GM21447 (cell line): ENCODE measurements around the gene NLRP14.
A peak's percentile ranks its signal among the peaks of the same experiment; 100 is the strongest.

Experiments used
- ATAC-seq: cut with Tn5 transposase; IDR thresholded peaks from one replicate; pipeline ENCODE4 v1.9.1; 2021; ENCODE audit not compliant: unreplicated experiment

Gene NLRP14

DNA sequence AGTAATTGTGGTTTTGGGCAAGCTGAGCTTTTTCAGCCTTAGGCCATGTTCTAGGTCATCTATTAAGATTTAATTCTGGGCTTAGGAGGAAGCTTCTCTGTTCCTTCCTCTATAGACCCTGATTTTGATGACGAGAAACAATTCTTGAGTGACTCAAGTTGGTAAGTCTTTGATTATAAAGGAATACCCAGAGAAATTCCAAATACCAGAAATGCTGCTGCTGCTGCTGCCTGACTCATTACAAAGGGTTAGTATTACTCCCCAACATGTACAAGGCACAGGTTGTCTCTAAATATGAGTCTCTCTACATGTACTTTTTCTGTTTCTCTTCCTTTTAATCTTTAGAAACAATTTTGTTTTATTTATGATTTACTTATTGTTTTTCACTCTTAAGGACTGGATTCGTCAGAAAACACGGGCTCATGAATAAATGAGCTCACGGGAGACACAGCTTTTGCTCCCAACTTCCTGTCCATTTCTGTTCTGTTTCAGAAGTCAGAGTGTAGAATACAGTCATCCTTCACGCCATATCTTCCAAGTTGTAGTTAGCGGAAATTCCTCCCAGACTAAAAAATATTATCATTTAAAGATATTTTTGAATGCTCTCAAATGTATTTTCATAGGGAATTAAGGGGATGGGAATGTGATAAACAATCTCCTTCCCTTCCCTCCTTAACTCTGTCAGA lies 36.7 kb downstream of the NLRP14 start:
- no peak for ATAC-seq

DNA sequence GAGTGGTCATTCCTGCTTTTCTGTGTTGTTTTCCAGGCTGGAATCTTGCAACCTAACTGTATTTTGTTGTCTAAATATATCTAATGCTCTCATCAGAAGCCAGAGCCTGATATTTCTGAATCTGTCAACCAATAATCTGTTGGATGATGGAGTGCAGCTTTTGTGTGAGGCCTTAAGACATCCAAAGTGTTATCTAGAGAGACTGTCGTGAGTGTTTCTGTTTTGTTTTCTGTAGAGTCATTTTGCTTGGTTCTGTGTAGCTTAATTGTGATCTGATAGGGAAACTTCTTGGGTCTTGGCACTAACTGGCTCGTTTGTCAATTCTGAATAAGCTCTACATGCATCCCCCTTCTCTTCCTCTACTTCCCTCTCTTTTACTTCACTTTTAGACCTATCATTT lies 37.4 kb downstream of the NLRP14 start:
- ATAC-seq = no peak

- ATAC-seq = no peak
These were observed 40.6 kb downstream of the NLRP14 start for GRCh38 chr11:7060868-7061267.

GRCh38 chr11:7062534-7062933 lies 42.3 kb downstream of the NLRP14 start:
- no peak for ATAC-seq

- no peak for ATAC-seq
These were observed 52.2 kb downstream of the NLRP14 start for GRCh38 chr11:7072401-7073028.

DNA sequence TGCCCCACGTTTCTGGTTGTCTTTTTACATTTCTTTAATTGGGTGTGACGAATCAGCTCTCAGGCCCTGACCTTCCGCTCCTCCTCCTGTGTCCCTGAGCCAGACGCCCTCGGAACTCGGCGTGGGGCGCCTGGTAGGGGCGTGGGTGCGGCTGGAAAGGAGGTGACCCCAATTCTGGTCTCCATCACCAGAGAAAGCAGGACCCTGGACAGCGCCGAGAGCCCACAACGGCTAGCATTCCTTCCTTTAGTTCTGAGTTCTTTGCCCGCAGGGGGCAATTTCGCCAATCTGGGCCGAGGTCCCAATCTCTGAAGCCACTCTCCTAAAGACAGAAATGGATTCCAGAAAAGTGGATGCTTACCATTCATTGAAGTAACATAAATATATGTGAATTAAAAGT lies 56.8 kb downstream of the NLRP14 start:
- no peak for ATAC-seq

DNA sequence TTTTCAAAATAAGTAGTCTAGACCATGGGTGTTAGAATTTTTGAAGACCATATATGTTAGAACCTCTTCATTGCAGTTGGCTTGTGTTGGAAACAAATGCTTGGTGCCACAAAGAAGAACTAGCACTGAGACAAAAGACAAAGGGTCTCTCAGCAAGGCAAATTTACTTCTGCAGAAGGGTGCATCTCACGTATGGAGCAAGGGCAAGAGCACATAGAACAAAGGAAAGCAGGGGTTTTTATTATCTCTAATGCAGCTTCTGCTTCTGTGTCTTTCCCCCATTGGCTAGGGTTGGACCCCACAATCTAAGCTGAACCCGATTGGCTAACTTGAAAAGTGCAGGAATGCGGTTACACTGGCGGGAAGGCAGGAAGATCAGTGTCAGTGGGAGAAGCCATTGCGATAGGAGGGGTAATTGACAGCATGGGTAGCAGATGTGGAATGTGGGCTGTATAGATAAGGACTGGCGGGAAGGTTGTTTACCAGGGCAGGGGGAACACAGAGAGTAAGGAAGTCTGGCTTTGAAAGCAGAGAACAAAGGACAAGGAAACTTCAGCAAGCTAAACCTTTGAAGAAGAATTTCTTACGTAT lies 59.4 kb downstream of the NLRP14 start:
- no peak for ATAC-seq

DNA sequence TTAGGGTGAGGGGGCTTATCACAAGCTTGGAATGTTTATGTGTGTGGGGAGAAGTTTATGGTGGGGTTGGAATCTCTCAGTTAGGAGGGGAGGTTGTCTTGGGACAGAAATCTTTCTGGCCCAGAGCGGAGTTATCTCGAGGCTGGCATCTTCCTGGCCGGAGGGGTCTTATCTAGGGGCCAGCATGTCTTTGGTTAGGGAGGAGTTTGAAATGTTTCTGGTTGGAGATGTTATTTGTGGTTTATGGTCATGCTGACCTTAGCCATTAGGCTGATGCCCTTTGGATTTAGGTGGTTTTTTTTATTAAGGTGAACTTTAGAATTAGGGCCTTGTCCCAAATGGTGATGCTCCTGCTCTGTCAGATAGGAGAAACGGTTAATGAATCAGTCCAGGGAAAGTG lies 60.6 kb downstream of the NLRP14 start:
- ATAC-seq = no peak

DNA sequence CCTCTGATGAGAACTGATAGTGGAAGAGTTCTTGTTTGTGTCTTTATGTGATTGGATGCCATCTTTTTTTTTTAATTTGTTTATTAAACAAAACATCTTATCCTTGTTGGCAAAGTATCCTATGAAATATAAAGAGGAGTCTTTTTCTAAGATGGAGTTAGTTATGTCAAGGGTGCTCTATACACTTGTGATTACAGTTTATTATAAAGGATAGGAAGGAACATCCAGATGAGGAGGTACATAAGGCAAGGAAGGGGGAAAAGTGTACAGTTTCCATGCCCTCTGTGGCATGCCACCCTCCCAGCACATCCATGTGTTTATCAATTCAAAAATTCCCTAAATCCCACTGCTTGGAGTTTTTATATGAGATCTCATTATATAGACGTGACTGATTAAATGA lies 61.2 kb downstream of the NLRP14 start:
- no peak for ATAC-seq

DNA sequence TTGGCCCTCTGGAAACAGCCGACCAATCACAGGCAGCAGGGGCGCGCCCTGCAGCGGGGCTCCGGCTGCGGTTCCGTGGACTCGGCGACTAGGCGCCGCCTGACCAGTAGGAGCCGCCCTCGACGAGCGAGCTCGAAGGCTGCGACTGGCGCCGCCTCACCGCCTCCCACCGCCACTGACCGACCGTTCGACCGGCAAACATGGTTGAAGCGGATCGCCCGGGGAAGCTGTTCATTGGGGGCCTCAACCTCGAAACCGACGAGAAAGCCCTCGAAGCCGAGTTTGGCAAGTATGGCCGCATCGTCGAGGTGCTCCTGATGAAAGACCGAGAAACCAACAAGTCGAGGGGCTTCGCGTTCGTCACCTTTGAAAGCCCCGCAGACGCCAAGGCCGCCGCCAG lies 68.6 kb downstream of the NLRP14 start, which contains the start of gene RBMXL2:
RBMXL2 (plus strand) TSS at position 78 of the 400 bp plus-strand sequence; CDS start at position 201, 123 bp downstream.
- ATAC-seq = no peak

DNA sequence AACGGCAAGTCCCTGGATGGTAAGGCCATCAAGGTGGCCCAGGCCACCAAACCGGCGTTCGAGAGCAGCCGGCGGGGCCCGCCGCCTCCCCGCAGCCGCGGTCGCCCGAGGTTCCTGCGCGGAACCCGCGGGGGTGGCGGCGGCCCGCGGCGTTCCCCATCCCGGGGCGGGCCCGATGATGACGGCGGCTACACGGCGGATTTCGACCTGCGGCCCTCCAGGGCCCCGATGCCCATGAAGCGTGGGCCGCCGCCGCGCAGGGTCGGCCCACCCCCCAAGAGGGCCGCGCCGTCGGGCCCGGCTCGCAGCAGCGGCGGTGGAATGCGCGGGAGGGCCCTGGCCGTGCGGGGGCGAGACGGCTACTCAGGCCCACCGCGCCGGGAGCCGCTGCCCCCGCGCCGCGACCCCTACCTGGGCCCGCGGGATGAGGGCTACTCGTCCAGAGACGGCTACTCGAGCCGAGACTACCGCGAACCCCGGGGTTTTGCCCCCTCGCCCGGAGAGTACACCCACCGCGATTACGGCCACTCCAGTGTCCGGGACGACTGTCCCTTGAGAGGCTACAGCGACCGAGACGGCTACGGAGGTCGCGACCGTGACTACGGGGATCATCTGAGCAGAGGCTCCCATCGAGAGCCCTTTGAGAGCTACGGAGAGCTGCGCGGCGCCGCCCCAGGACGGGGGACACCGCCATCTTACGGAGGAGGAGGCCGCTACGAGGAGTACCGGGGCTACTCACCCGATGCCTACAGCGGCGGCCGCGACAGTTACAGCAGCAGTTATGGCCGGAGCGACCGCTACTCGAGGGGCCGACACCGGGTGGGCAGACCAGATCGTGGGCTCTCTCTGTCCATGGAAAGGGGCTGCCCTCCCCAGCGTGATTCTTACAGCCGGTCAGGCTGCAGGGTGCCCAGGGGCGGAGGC lies 69.3 kb downstream of the NLRP14 start:
- no peak for ATAC-seq

DNA sequence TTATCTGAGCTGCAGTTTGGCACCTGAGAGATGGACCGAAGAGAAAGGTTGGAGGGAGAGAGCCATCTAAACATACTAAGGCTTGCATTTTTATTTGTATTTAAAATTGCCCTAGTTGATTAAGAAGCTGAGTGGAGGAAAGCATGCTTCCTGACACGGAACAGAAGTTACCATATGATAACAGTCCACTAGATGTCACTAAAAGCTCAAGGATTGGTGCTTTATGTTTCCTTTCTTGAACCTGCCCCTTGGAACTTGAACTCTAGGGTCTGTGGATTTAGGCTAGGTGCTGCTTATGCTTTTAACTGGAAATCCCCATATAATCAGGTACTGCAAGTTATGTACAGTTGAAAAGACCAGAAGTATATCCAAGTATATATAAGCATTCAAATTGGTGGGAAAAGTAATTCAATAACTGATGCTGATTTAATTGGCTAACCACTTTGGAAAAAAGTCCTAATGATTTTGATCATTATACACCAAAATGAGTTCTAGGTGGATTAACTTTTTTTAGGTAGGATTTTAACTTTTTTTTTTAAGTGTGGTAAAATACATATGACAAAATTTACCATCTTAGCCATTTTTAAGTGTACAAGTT lies 78.1 kb downstream of the NLRP14 start:
- ATAC-seq = peak; percentile 92

DNA sequence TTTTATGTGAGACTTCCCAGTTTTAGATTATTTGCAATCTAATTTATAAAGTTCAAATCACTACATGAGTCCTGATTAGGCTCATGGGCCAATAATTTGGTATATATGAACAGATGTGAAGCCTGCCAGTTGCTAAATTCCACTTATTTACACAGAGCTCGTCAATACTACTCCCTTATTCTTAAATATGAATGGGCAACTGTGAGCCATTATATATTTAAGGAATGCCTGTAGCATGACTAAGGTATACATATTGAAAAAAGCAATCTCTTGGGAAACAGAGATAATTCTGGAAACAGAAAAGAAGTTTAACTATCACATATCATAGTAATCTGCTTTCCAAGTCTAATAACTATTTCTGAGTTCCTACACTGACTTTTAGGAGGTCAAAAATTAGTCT lies 95.5 kb downstream of the NLRP14 start:
- no peak for ATAC-seq

DNA sequence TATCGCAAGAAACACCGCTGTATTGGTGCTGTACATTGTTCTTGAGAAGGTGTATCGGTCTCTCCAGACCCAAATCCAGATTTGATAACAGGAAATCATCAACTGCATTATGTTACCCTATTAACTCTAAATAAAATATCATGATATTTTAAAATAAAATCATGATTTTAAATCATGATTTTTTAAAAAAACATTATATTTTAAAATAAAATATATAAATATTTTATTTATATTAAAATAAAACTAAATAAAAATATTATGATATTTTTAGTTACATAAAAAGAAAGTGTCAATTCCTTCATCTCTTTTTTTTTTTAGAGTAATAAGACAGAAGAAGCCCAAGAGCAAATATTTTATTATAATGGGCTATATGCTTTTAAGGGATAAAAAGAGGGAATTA lies 96.1 kb downstream of the NLRP14 start:
- no peak for ATAC-seq
